H9 (cell line): ENCODE measurements around the gene GRB10. TPM values are rescaled to one million over a fixed set of nuclear protein-coding genes. Genes with fewer than 3 reads are reported as not detected.

Source experiments
- DNase-seq: peaks from one replicate; pipeline ENCODE4 v3.0.0-alpha.2; 2017
- H2AFZ ChIP-seq: one replicate; pipeline ENCODE4 v1.6.1; 2013; ENCODE audit warnings: mild to moderate bottlenecking, low read length, control low read depth, moderate library complexity
- H2AK5ac ChIP-seq: 2 replicates; pipeline ENCODE4 v1.6.1; 2013; ENCODE audit warnings: low read length, control low read depth, mixed read lengths; ENCODE audit not compliant: insufficient read length
- H2BK120ac ChIP-seq: one replicate; pipeline ENCODE4 v1.6.1; 2013; ENCODE audit warnings: low read depth, mild to moderate bottlenecking, low read length, control low read depth, inconsistent platforms; ENCODE audit not compliant: poor library complexity, severe bottlenecking
- H2BK12ac ChIP-seq: 2 replicates; pipeline ENCODE4 v1.6.1; 2013; ENCODE audit warnings: low read length, control low read depth, mixed read lengths, low read depth; ENCODE audit not compliant: insufficient read length
- H2BK15ac ChIP-seq: 2 replicates; pipeline ENCODE4 v1.6.1; 2013; ENCODE audit warnings: low read depth, low read length, control low read depth
- H2BK20ac ChIP-seq: one replicate; pipeline ENCODE4 v1.6.1; 2013; ENCODE audit warnings: low read depth, mild to moderate bottlenecking, low read length, control low read depth, inconsistent platforms; ENCODE audit not compliant: poor library complexity, severe bottlenecking
- H2BK5ac ChIP-seq: 2 replicates; pipeline ENCODE4 v1.6.1; 2013; ENCODE audit warnings: low read length, control low read depth, mixed read lengths; ENCODE audit not compliant: insufficient read length
- H3K14ac ChIP-seq: 2 replicates; pipeline ENCODE4 v1.6.1; 2013; ENCODE audit warnings: low read length, control low read depth; ENCODE audit not compliant: insufficient read depth
- H3K18ac ChIP-seq: 2 replicates; pipeline ENCODE4 v1.6.1; 2013; ENCODE audit warnings: low read depth, mild to moderate bottlenecking, mixed read lengths, low read length, control low read depth; ENCODE audit not compliant: insufficient read length
- H3K23ac ChIP-seq: 2 replicates; pipeline ENCODE4 v1.6.1; 2013; ENCODE audit warnings: low read length, control low read depth, mixed read lengths, low read depth; ENCODE audit not compliant: insufficient read length
- H3K23me2 ChIP-seq: 2 replicates; pipeline ENCODE4 v1.6.1; 2013; ENCODE audit warnings: low read depth, mild to moderate bottlenecking, mixed read lengths, low read length, control low read depth; ENCODE audit not compliant: insufficient read length, poor library complexity, severe bottlenecking
- H3K27ac ChIP-seq: 2 replicates; pipeline ENCODE4 v1.5.1; 2013; ENCODE audit warnings: low read length, control low read depth, mixed read lengths, low read depth; ENCODE audit not compliant: insufficient read length
- H3K27me3 ChIP-seq: 2 replicates; pipeline ENCODE4 v1.6.1; 2013; ENCODE audit warnings: low read length, control low read depth, inconsistent platforms; ENCODE audit not compliant: insufficient read depth
- H3K4ac ChIP-seq: 2 replicates; pipeline ENCODE4 v1.6.1; 2013; ENCODE audit warnings: low read depth, mild to moderate bottlenecking, control low read depth, inconsistent platforms, low read length, moderate library complexity
- H3K4me1 ChIP-seq: 2 replicates; pipeline ENCODE4 v1.6.1; 2013; ENCODE audit warnings: low read length, control low read depth, inconsistent platforms; ENCODE audit not compliant: insufficient read depth
- H3K4me2 ChIP-seq: 2 replicates; pipeline ENCODE4 v1.6.1; 2013; ENCODE audit warnings: low read length, control low read depth, mixed read lengths; ENCODE audit not compliant: insufficient read length, insufficient read depth
- H3K56ac ChIP-seq: 2 replicates; pipeline ENCODE4 v1.6.1; 2013; ENCODE audit warnings: low read depth, mild to moderate bottlenecking, mixed read lengths, low read length, control low read depth; ENCODE audit not compliant: insufficient read length
- H3K79me1 ChIP-seq: 2 replicates; pipeline ENCODE4 v1.6.1; 2013; ENCODE audit warnings: low read depth, mild to moderate bottlenecking, moderate library complexity, low read length, control low read depth, inconsistent platforms; ENCODE audit not compliant: insufficient read depth, poor library complexity, severe bottlenecking
- H3K79me2 ChIP-seq: 2 replicates; pipeline ENCODE4 v1.6.1; 2013; ENCODE audit warnings: low read length, control low read depth, inconsistent platforms; ENCODE audit not compliant: insufficient read depth
- H3K9ac ChIP-seq: 2 replicates; pipeline ENCODE4 v1.6.1; 2013; ENCODE audit warnings: low read length, control low read depth, mixed read lengths; ENCODE audit not compliant: insufficient read length; ENCODE audit errors: extremely low read depth
- H3K9me3 ChIP-seq: one replicate; pipeline ENCODE4 v1.6.1; 2013; ENCODE audit warnings: low read depth, low read length, inconsistent platforms; ENCODE audit not compliant: control insufficient read depth
- H3T11ph ChIP-seq: one replicate; pipeline ENCODE4 v1.6.1; 2013; ENCODE audit warnings: mild to moderate bottlenecking, low read length, control low read depth, inconsistent platforms
- H4K20me1 ChIP-seq: one replicate; pipeline ENCODE4 v1.6.1; 2013; ENCODE audit not compliant: control insufficient read depth, insufficient read length, insufficient read depth
- H4K5ac ChIP-seq: 2 replicates; pipeline ENCODE4 v1.6.1; 2013; ENCODE audit warnings: low read depth, mild to moderate bottlenecking, mixed read lengths, low read length, control low read depth; ENCODE audit not compliant: insufficient read length
- H4K8ac ChIP-seq: replicated peaks from 2 replicates; pipeline ENCODE4 v1.6.1; 2013; ENCODE audit warnings: low read length, control low read depth, mixed read lengths, low read depth; ENCODE audit not compliant: insufficient read length
- H4K91ac ChIP-seq: 2 replicates; pipeline ENCODE4 v1.6.1; 2013; ENCODE audit warnings: low read depth, mild to moderate bottlenecking, moderate library complexity, mixed read lengths, low read length, control low read depth; ENCODE audit not compliant: insufficient read length
- H3K27ac Mint-ChIP-seq, 3 experiments: 2 replicates in 2 of 3; 3 replicates in 1 of 3; pipeline ENCODE4 v1.8.0; 2020 to 2021; ENCODE audit warnings: mixed read lengths in 3 of 3, mild to moderate bottlenecking in 1 of 3, moderate library complexity in 1 of 3
- H3K27me3 Mint-ChIP-seq: 2 replicates; pipeline ENCODE4 v1.8.0; 2021; ENCODE audit warnings: low read depth, mild to moderate bottlenecking, moderate library complexity, mixed read lengths
- H3K36me3 Mint-ChIP-seq, 3 experiments: 2 replicates in 2 of 3; 3 replicates in 1 of 3; pipeline ENCODE4 v1.8.0; 2020 to 2021; ENCODE audit warnings: low read depth in 3 of 3, mixed read lengths in 3 of 3; ENCODE audit not compliant: insufficient read depth in 1 of 3
- H3K4me1 Mint-ChIP-seq, 2 experiments: 2 replicates each; pipeline ENCODE4 v1.8.0; 2020; ENCODE audit warnings: mixed read lengths in 2 of 2
- H3K4me3 Mint-ChIP-seq, 2 experiments: 2 replicates in 1 of 2; 3 replicates in 1 of 2; pipeline ENCODE4 v1.8.0; 2020 to 2021; ENCODE audit warnings: mild to moderate bottlenecking in 2 of 2, mixed read lengths in 2 of 2, moderate library complexity in 1 of 2
- H3K9me3 Mint-ChIP-seq, 2 experiments: 2 replicates in 1 of 2; 3 replicates in 1 of 2; pipeline ENCODE4 v1.8.0; 2020; ENCODE audit warnings: mild to moderate bottlenecking in 2 of 2, mixed read lengths in 2 of 2, moderate library complexity in 1 of 2
- CTCF ChIP-seq: fragments of 200-600 bp; sonication (generic); conservative IDR thresholded peaks from 3 replicates; pipeline ENCODE4 v1.8.0; 2021; ENCODE audit warnings: antibody characterized with exemption, mild to moderate bottlenecking
- WGBS: extraction: QIAGEN DNeasy Blood & Tissue Kit; methylation state at CpG from one replicate; pipeline ENCODE4 v1.1.7; 2013; ENCODE audit warnings: missing lambda C conversion rate, low lambda C conversion rate, mixed read lengths; ENCODE audit not compliant: insufficient read length; ENCODE audit errors: extremely low coverage; 5-methylcytosine and 5-hydroxymethylcytosine counted together
- total RNA-seq: library from RNA; stranded (reverse); gene quantifications from 2 replicates; pipeline ENCODE4 v1.2.1, GENCODE V29; 2021

GRB10 gene
- total RNA-seq, 1 experiment from 2014 or later = 108 TPM

- H3K27me3 ChIP-seq = no peaks in the 10 kb centered on the region
- H2BK12ac ChIP-seq = no peak overlapping the region
- H3K18ac ChIP-seq = no peak overlapping the region
- Mint-ChIP-seq H3K4me1 (peaks cover 11 to 12% of the 10 kb centered on the region in 2 experiments; a peak in 3 of 4 replicates), H3K27ac (no peak overlapping the region), H3K27me3 (no peaks in the 10 kb centered on the region), H3K9me3 (no peaks in the 10 kb centered on the region), H3K36me3 (peaks cover 16 to 29% (median 18%) of the 10 kb centered on the region in 3 experiments), H3K4me3 (no peak overlapping the region)
- no peak overlapping the region for H2AFZ ChIP-seq
- no peaks in the 10 kb centered on the region for H3K9me3 ChIP-seq
- H3K79me1 ChIP-seq = no peaks in the 10 kb centered on the region
- H4K20me1 ChIP-seq = no peaks in the 10 kb centered on the region
- no CpG with 5 or more reads among the region's 9 CpGs for WGBS
- TF ChIP-seq CTCF = no peak
- no peaks in the 10 kb centered on the region for H3K79me2 ChIP-seq
- H3K9ac ChIP-seq = no peak overlapping the region
- H2BK20ac ChIP-seq = no peak overlapping the region
- no peak overlapping the region for H3K14ac ChIP-seq
- H3K4me1 ChIP-seq = no peaks in the 10 kb centered on the region
- no peak overlapping the region for H3K23ac ChIP-seq
- H3T11ph ChIP-seq = no peak overlapping the region
- DNase-seq = no peak
- H3K23me2 ChIP-seq = no peaks in the 10 kb centered on the region
- no peak overlapping the region for H2BK120ac ChIP-seq
- no peak overlapping the region for H3K4me2 ChIP-seq
- no peak overlapping the region for H3K27ac ChIP-seq
- no peak overlapping the region for H3K56ac ChIP-seq
- H2AK5ac ChIP-seq = no peak overlapping the region
- no peak overlapping the region for H4K5ac ChIP-seq
- H4K91ac ChIP-seq = no peak overlapping the region
- no peak overlapping the region for H3K4ac ChIP-seq
- H4K8ac ChIP-seq = no peak overlapping the region
- H2BK5ac ChIP-seq = no peak overlapping the region
- no peak overlapping the region for H2BK15ac ChIP-seq
Observed at GRCh38 chr7:50651271-50651989, 131.3 kb downstream of the GRB10 start.
